ENCODE measurements around the gene NUDT22. TPM values are rescaled to one million over a fixed set of nuclear protein-coding genes. Genes with fewer than 3 reads are reported as not detected.

Gene NUDT22
- total RNA-seq, 4 donors from 2014 or later = 37.8 to 58.7 (median 48.6) TPM

DNA sequence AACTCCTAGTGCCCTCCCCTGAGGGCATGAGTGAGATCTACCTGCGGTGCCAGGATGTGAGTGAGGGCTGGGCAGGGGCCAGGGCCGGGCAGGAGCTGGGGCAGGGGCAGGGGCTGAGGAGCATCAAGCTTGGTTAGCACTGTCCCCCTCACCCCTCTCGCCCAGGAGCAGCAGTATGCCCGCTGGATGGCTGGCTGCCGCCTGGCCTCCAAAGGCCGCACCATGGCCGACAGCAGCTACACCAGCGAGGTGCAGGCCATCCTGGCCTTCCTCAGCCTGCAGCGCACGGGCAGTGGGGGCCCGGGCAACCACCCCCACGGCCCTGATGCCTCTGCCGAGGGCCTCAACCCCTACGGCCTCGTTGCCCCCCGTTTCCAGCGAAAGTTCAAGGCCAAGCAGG lies 5.8 kb upstream of the NUDT22 start:
- no peak for TF ChIP-seq POLR2A (IDR thresholded peaks at IDR 0.05; ENCODE audit: low read depth)
- TF ChIP-seq POLR2AphosphoS5 (IDR thresholded peaks at IDR 0.05) = no peak
- TF ChIP-seq EP300 (IDR thresholded peaks at IDR 0.05) = no peak
- TF ChIP-seq, protein P1, sequence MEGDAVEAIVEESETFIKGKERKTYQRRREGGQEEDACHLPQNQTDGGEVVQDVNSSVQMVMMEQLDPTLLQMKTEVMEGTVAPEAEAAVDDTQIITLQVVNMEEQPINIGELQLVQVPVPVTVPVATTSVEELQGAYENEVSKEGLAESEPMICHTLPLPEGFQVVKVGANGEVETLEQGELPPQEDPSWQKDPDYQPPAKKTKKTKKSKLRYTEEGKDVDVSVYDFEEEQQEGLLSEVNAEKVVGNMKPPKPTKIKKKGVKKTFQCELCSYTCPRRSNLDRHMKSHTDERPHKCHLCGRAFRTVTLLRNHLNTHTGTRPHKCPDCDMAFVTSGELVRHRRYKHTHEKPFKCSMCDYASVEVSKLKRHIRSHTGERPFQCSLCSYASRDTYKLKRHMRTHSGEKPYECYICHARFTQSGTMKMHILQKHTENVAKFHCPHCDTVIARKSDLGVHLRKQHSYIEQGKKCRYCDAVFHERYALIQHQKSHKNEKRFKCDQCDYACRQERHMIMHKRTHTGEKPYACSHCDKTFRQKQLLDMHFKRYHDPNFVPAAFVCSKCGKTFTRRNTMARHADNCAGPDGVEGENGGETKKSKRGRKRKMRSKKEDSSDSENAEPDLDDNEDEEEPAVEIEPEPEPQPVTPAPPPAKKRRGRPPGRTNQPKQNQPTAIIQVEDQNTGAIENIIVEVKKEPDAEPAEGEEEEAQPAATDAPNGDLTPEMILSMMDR (IDR thresholded peaks at IDR 0.05) = no peak
- H3K4me3 ChIP-seq = no peak overlapping the region
- DNase-seq (ENCODE audit: extremely low spot score) = no peak
- H3K9me3 ChIP-seq = no peaks in the 10 kb centered on the region
- H3K4me1 ChIP-seq = peaks cover 4 to 13% (median 7%) of the 10 kb centered on the region in 4 donors
- WGBS = 87% methylated on average over 6 of the region's 17 CpGs
- intact Hi-C loops (cut with DNase I) = no loop called here
- no peak overlapping the region for H3K27ac ChIP-seq (replicated peaks in 1 of 4)
- H3K27me3 ChIP-seq = no peaks in the 10 kb centered on the region
- peaks cover 4 to 41% (median 29%) of the 10 kb centered on the region in 4 donors for H3K36me3 ChIP-seq

DNA sequence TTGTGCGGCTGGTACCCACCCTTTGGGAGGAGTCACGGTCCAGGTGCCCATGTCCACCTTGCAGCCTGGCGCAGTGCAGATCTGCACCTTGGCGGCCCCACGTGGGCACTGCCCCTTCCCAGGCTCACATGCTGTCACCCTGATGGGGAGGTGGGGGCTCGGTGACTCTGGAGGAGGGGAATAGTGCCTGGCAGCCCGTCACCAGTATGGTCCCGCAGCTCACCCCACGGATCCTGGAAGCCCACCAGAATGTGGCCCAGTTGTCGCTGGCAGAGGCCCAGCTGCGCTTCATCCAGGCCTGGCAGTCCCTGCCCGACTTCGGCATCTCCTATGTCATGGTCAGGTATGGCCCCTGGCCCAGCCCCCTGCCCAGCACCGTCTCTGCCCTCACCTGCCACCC lies 5.3 kb upstream of the NUDT22 start:
- no peak for TF ChIP-seq POLR2AphosphoS5 (IDR thresholded peaks at IDR 0.05)
- TF ChIP-seq, protein P1 (IDR thresholded peaks at IDR 0.05) = no peak
- TF ChIP-seq POLR2A (IDR thresholded peaks at IDR 0.05; ENCODE audit: low read depth) = no peak
- TF ChIP-seq EP300 (IDR thresholded peaks at IDR 0.05) = no peak
- no peak overlapping the region for H3K4me3 ChIP-seq
- peaks cover 7 to 18% (median 11%) of the 10 kb centered on the region in 4 donors for H3K4me1 ChIP-seq
- no peak for DNase-seq (ENCODE audit: extremely low spot score)
- 83% methylated on average over 5 of the region's 14 CpGs for WGBS
- intact Hi-C loops (cut with DNase I) = no loop called here
- no peak overlapping the region for H3K27ac ChIP-seq (replicated peaks in 1 of 4)
- no peaks in the 10 kb centered on the region for H3K27me3 ChIP-seq
- no peaks in the 10 kb centered on the region for H3K9me3 ChIP-seq
- H3K36me3 ChIP-seq = peaks cover 4 to 41% (median 29%) of the 10 kb centered on the region in 4 donors

DNA sequence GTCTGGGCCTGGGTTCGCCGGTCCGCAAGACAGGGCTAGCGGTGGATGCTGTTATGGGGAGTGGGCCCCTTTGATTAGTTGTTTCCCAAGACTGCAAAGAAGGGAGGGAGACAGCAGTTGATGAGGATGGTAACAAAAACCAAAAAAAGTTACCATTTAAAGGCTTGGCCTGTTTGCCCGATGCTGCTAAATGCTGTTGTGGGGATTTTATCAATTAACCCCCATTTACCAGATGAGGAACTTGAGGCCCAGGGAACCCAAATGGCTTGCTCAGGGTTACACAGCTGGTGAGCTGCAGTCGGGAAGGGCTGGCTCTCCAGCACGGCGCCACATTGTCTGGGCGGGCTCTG lies 3.4 kb upstream of the NUDT22 start:
- intact Hi-C loops (cut with DNase I) = no loop called here
- Histone ChIP-seq H3K4me3 (no peak overlapping the region), H3K36me3 (peaks cover 4 to 41% (median 29%) of the 10 kb centered on the region in 4 donors), H3K9me3 (no peaks in the 10 kb centered on the region), H3K27ac (replicated peaks in 1 of 4) (no peak overlapping the region), H3K4me1 (peaks cover 17 to 31% (median 24%) of the 10 kb centered on the region in 4 donors), H3K27me3 (no peaks in the 10 kb centered on the region)
- DNase-seq (ENCODE audit: extremely low spot score) = no peak
- TF ChIP-seq POLR2AphosphoS5 (IDR thresholded peaks at IDR 0.05) = no peak
- TF ChIP-seq, protein P1 (IDR thresholded peaks at IDR 0.05) = no peak
- TF ChIP-seq EP300 (IDR thresholded peaks at IDR 0.05) = no peak
- no peak for TF ChIP-seq POLR2A (IDR thresholded peaks at IDR 0.05; ENCODE audit: low read depth)
- WGBS = 98% methylated on average over 5 of the region's 9 CpGs

DNA sequence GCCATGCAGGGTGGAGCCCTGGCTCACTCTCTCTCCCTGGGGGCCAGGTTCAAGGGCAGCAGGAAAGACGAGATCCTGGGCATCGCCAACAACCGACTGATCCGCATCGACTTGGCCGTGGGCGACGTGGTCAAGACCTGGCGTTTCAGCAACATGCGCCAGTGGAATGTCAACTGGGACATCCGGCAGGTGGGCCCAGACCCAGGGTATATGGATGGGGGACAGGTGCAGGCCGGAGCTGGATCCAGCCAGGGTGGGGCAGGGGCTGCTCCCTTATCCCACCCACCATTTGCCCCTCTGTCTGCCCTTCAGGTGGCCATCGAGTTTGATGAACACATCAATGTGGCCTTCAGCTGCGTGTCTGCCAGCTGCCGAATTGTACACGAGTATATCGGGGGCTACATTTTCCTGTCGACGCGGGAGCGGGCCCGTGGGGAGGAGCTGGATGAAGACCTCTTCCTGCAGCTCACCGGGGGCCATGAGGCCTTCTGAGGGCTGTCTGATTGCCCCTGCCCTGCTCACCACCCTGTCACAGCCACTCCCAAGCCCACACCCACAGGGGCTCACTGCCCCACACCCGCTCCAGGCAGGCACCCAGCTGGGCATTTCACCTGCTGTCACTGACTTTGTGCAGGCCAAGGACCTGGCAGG lies 2.9 kb upstream of the NUDT22 start:
- no peak overlapping the region for H3K27ac ChIP-seq (replicated peaks in 1 of 4)
- 84% methylated on average over 11 of the region's 24 CpGs for WGBS
- intact Hi-C loops (cut with DNase I) = no loop called here
- H3K36me3 ChIP-seq = peaks cover 4 to 41% (median 29%) of the 10 kb centered on the region in 4 donors
- no peak for TF ChIP-seq POLR2A (IDR thresholded peaks at IDR 0.05; ENCODE audit: low read depth)
- no peaks in the 10 kb centered on the region for H3K27me3 ChIP-seq
- H3K4me1 ChIP-seq = peaks cover 22 to 36% (median 29%) of the 10 kb centered on the region in 4 donors
- DNase-seq (ENCODE audit: extremely low spot score) = no peak
- H3K4me3 ChIP-seq = no peak overlapping the region
- no peaks in the 10 kb centered on the region for H3K9me3 ChIP-seq

DNA sequence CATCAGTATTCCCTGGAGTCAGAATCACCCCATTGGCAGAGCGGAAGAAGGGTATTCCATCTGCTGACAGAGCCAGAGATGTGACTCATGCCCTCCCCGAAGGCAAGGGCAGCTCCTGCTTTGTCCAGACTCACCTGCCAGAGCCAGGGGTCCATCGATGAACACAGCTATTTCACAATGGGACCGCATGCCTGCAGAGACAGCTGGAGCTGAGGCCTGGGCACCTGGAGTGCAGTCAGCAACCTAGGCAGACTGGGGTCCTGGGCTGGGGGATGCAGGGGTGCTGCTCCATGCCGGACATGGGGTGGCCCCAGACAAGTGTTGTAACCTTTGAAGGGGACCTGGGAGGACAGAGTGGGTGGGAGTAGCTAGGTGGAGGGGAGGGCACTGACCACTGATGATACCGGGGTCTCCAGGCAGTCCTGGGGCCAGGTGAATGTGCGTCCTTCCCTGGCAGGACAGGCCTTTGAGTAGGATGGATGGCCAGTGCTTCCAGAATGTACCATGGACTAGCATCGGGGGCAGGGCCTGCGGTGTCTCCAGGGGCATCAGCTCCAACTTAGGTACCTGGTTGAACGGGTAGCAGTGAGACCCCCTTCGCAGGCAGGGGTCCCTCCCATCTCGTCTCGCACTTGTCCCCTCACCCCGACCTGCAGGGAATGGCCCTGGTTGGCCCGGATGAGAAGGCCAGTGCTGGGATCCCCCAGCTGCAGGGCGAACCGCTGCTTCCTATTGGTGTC lies 1.8 kb upstream of the NUDT22 start:
- Histone ChIP-seq H3K27me3 (no peaks in the 10 kb centered on the region), H3K27ac (replicated peaks in 1 of 4) (peak overlapping the region in 1 of 4 donors; percentile 93), H3K4me1 (peaks cover 23 to 46% (median 39%) of the 10 kb centered on the region in 4 donors), H3K9me3 (no peaks in the 10 kb centered on the region), H3K4me3 (no peak overlapping the region), H3K36me3 (peaks cover 4 to 39% (median 29%) of the 10 kb centered on the region in 4 donors)
- intact Hi-C loops (cut with DNase I) = no loop called here
- no peak for DNase-seq (ENCODE audit: extremely low spot score)
- 94% methylated on average over 10 of the region's 17 CpGs for WGBS
- no peak for TF ChIP-seq POLR2AphosphoS5 (IDR thresholded peaks at IDR 0.05)
- no peak for TF ChIP-seq EP300 (IDR thresholded peaks at IDR 0.05)
- TF ChIP-seq, protein P1 (IDR thresholded peaks at IDR 0.05) = no peak
- no peak for TF ChIP-seq POLR2A (IDR thresholded peaks at IDR 0.05; ENCODE audit: low read depth)
